MM.1S (cell line): ENCODE data around the gene C9orf43.

Source experiments
- DNase-seq: peaks from one replicate; pipeline ENCODE4 v3.0.0-alpha.2; 2015
- H2AFZ ChIP-seq: fragments of 300-600 bp; sonication (generic); 2 replicates; pipeline ENCODE4 v1.6.0; 2016; ENCODE audit warnings: antibody characterized with exemption, low read length
- H3F3A ChIP-seq: fragments of 300-600 bp; sonication (generic); 2 replicates; pipeline ENCODE4 v1.6.1; 2016; ENCODE audit warnings: mild to moderate bottlenecking, antibody characterized with exemption, low read length, moderate library complexity, mixed read lengths; ENCODE audit not compliant: insufficient read depth
- H3K27ac ChIP-seq: fragments of 300-600 bp; sonication (generic); 2 replicates; pipeline ENCODE4 v1.5.1; 2016; ENCODE audit warnings: mild to moderate bottlenecking, low read length
- H3K27me3 ChIP-seq: fragments of 300-600 bp; sonication (generic); replicated peaks from 2 replicates; pipeline ENCODE4 v1.6.0; 2016; ENCODE audit warnings: low read length; ENCODE audit not compliant: insufficient read depth
- H3K36me3 ChIP-seq: fragments of 300-600 bp; sonication (generic); replicated peaks from 2 replicates; pipeline ENCODE4 v1.6.1; 2016; ENCODE audit warnings: mild to moderate bottlenecking, low read length, mixed read lengths; ENCODE audit not compliant: insufficient read depth
- H3K4me1 ChIP-seq: fragments of 300-600 bp; sonication (generic); 2 replicates; pipeline ENCODE4 v1.6.1; 2016; ENCODE audit warnings: low read length, mixed read lengths
- H3K4me2 ChIP-seq: fragments of 300-600 bp; sonication (generic); 2 replicates; pipeline ENCODE4 v1.6.0; 2016; ENCODE audit warnings: low read depth, low read length
- H3K4me3 ChIP-seq: fragments of 300-600 bp; sonication (generic); 2 replicates; pipeline ENCODE4 v1.5.1; 2016; ENCODE audit warnings: low read length, mixed read lengths
- H3K79me2 ChIP-seq: fragments of 300-600 bp; sonication (generic); 2 replicates; pipeline ENCODE4 v1.6.1; 2016; ENCODE audit warnings: mixed run types, low read length, mixed read lengths
- H3K9ac ChIP-seq: fragments of 300-600 bp; sonication (generic); 2 replicates; pipeline ENCODE4 v1.6.1; 2016; ENCODE audit warnings: low read length, mixed read lengths
- H3K9me2 ChIP-seq: fragments of 300-600 bp; sonication (generic); replicated peaks from 2 replicates; pipeline ENCODE4 v1.6.1; 2016; ENCODE audit warnings: mild to moderate bottlenecking, low read length, mixed read lengths; ENCODE audit not compliant: insufficient read depth
- H3K9me3 ChIP-seq: fragments of 300-600 bp; sonication (generic); replicated peaks from 2 replicates; pipeline ENCODE4 v1.6.1; 2016; ENCODE audit warnings: mild to moderate bottlenecking, low read length, mixed read lengths; ENCODE audit not compliant: insufficient read depth
- H4K20me1 ChIP-seq: fragments of 300-600 bp; sonication (generic); 2 replicates; pipeline ENCODE4 v1.6.1; 2016; ENCODE audit warnings: mild to moderate bottlenecking, low read length, moderate library complexity, mixed read lengths; ENCODE audit not compliant: insufficient read depth
- CTCF ChIP-seq: fragments of 300-600 bp; sonication (generic); IDR thresholded peaks from 2 replicates; pipeline ENCODE4 v1.5.1; 2016; ENCODE audit warnings: antibody characterized with exemption, low read length, mixed read lengths
- EZH2 ChIP-seq: fragments of 300-600 bp; sonication (generic); optimal IDR thresholded peaks from 2 replicates; pipeline ENCODE3; 2017; ENCODE audit warnings: low read depth, mild to moderate bottlenecking, antibody characterized with exemption, low read length, mixed read lengths
- EZH2phosphoT487 ChIP-seq: fragments of 300-600 bp; sonication (generic); IDR thresholded peaks from 2 replicates; pipeline ENCODE4 v1.6.1; 2018; ENCODE audit warnings: antibody characterized with exemption, low read length

The C9orf43 gene

GRCh38 chr9:113454914-113455761 lies 44.6 kb downstream of the C9orf43 start:
- Histone ChIP-seq H3K4me1 (peaks cover 5% of the 10 kb centered on the region; the same call in 1 of the 2 replicates), H3K9ac (no peak overlapping the region), H3F3A (no peaks in the 10 kb centered on the region), H3K4me3 (no peak overlapping the region), H3K9me2 (no peaks in the 10 kb centered on the region), H2AFZ (no peak overlapping the region), H3K4me2 (no peak overlapping the region), H3K27me3 (no peaks in the 10 kb centered on the region), H3K9me3 (no peaks in the 10 kb centered on the region), H3K36me3 (no peaks in the 10 kb centered on the region), H3K27ac (no peak overlapping the region), H3K79me2 (no peaks in the 10 kb centered on the region), H4K20me1 (no peaks in the 10 kb centered on the region)
- no peak for TF ChIP-seq EZH2phosphoT487
- peak; percentile 14 for DNase-seq

GRCh38 chr9:113456235-113456634 lies 45.7 kb downstream of the C9orf43 start:
- H4K20me1 ChIP-seq: no peaks in the 10 kb centered on the region
- TF ChIP-seq EZH2phosphoT487 (no peak), EZH2 (no peak), CTCF (no peak)
- no peak overlapping the region for H2AFZ ChIP-seq
- H3K79me2 ChIP-seq: no peaks in the 10 kb centered on the region
- no peaks in the 10 kb centered on the region for H3K27me3 ChIP-seq
- no peaks in the 10 kb centered on the region for H3F3A ChIP-seq
- H3K4me1 ChIP-seq: peaks cover 5% of the 10 kb centered on the region; the same call in 1 of the 2 replicates
- no peak for DNase-seq
- H3K4me3 ChIP-seq: no peak overlapping the region
- no peak overlapping the region for H3K4me2 ChIP-seq
- no peak overlapping the region for H3K27ac ChIP-seq
- no peaks in the 10 kb centered on the region for H3K9me3 ChIP-seq
- H3K36me3 ChIP-seq: no peaks in the 10 kb centered on the region
- no peak overlapping the region for H3K9ac ChIP-seq
- no peaks in the 10 kb centered on the region for H3K9me2 ChIP-seq

- Histone ChIP-seq H3K27ac (no peak overlapping the region), H3K4me1 (peaks cover 19% of the 10 kb centered on the region), H3K4me2 (no peak overlapping the region), H2AFZ (no peak overlapping the region), H3K27me3 (no peaks in the 10 kb centered on the region), H3K4me3 (no peak overlapping the region), H3K9ac (no peak overlapping the region), H4K20me1 (no peaks in the 10 kb centered on the region), H3F3A (peaks cover 6% of the 10 kb centered on the region), H3K36me3 (no peaks in the 10 kb centered on the region), H3K9me2 (no peaks in the 10 kb centered on the region), H3K9me3 (no peaks in the 10 kb centered on the region), H3K79me2 (no peaks in the 10 kb centered on the region)
- TF ChIP-seq EZH2phosphoT487 (no peak), EZH2 (no peak), CTCF (no peak)
- DNase-seq: no peak
Measured at GRCh38 chr9:113461285-113461684, 50.7 kb downstream of the C9orf43 start.

- no peaks in the 10 kb centered on the region for H3K79me2 ChIP-seq
- TF ChIP-seq EZH2phosphoT487 (no peak), EZH2 (no peak), CTCF (no peak)
- H3K27me3 ChIP-seq: no peaks in the 10 kb centered on the region
- no peak overlapping the region for H3K9ac ChIP-seq
- no peak overlapping the region for H3K4me3 ChIP-seq
- peaks cover 6% of the 10 kb centered on the region for H3F3A ChIP-seq
- H3K9me3 ChIP-seq: no peaks in the 10 kb centered on the region
- H3K36me3 ChIP-seq: no peaks in the 10 kb centered on the region
- H2AFZ ChIP-seq: no peak overlapping the region
- no peak overlapping the region for H3K27ac ChIP-seq
- H4K20me1 ChIP-seq: no peaks in the 10 kb centered on the region
- no peaks in the 10 kb centered on the region for H3K9me2 ChIP-seq
- peaks cover 19% of the 10 kb centered on the region for H3K4me1 ChIP-seq
- no peak overlapping the region for H3K4me2 ChIP-seq
- DNase-seq: no peak
Measured at GRCh38 chr9:113461943-113462342, 51.4 kb downstream of the C9orf43 start.
